ENCODE measurements around the gene MAN2A2.

DNA sequence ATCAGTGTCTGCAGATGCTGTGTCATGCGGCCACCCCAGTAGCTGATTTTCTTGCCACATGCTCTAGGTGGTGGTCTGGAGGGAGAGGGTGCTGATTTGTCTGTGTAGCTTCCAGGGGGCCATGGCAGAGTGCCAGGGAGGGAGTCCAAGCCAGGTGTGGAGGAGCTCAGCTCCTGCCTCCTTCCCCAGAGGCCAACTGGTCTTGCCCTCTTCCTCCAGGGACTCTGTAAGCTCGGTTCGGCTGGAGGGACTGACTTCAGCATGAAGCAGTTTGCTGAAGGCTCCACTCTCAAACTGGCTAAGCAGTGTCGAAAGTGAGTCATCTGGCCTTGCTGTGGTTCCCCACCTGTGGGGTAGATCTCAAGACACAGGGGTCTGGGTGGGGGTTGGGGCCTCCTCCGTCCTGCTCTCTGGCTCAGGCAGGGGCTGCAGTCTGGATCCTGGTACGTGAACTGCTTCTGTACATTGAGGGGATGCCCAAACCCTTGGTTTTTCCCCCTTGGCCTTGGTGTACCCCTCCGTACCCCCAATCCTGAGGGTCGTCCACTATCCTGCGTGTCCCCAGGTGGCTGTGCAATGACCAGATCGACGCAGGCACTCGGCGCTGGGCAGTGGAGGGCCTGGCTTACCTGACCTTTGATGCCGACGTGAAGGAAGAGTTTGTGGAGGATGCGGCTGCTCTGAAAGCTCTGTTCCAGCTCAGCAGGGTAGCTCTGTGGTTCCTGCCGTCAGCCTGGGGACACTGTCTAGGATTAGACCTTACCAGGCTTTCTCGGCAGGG is 44.7 kb downstream of the MAN2A2 start:
- TF ChIP-seq SIN3A (conservative IDR thresholded peaks at IDR 0.05 in 1 of 2, IDR thresholded peaks at IDR 0.05 in 1 of 2; ENCODE audit: low read depth in 1 of 2, low read length in 2 of 2) (no peak), POLR2AphosphoS5 (IDR thresholded peaks at IDR 0.05; ENCODE audit: low read depth, low read length) (no peak), ZNF274 (IDR thresholded peaks at IDR 0.05; ENCODE audit: borderline replicate concordance, extremely low read depth, low read length) (no peak), BACH1 (IDR thresholded peaks at IDR 0.05; ENCODE audit: low read length) (no peak), JUN (IDR thresholded peaks at IDR 0.05; ENCODE audit: low read depth, low read length) (no peak), EZH2 (IDR thresholded peaks at IDR 0.05; ENCODE audit: low read depth, low read length, severe bottlenecking) (no peak), JUND (IDR thresholded peaks at IDR 0.05; ENCODE audit: low read length) (no peak), RNF2 (IDR thresholded peaks at IDR 0.05; ENCODE audit: borderline replicate concordance, low read depth, low read length, missing control alignments, poor library complexity, severe bottlenecking) (no peak), KDM1A (IDR thresholded peaks at IDR 0.05; ENCODE audit: borderline replicate concordance, low read length) (no peak), HDAC6 (IDR thresholded peaks at IDR 0.05; ENCODE audit: low read depth, low read length) (no peak), KDM5A (IDR thresholded peaks at IDR 0.05; ENCODE audit: low read length) (no peak)
- TF ChIP-seq, protein P1, sequence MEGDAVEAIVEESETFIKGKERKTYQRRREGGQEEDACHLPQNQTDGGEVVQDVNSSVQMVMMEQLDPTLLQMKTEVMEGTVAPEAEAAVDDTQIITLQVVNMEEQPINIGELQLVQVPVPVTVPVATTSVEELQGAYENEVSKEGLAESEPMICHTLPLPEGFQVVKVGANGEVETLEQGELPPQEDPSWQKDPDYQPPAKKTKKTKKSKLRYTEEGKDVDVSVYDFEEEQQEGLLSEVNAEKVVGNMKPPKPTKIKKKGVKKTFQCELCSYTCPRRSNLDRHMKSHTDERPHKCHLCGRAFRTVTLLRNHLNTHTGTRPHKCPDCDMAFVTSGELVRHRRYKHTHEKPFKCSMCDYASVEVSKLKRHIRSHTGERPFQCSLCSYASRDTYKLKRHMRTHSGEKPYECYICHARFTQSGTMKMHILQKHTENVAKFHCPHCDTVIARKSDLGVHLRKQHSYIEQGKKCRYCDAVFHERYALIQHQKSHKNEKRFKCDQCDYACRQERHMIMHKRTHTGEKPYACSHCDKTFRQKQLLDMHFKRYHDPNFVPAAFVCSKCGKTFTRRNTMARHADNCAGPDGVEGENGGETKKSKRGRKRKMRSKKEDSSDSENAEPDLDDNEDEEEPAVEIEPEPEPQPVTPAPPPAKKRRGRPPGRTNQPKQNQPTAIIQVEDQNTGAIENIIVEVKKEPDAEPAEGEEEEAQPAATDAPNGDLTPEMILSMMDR (IDR thresholded peaks at IDR 0.05; ENCODE audit: control extremely low read depth in 1 of 3, insufficient read depth in 1 of 3, low read depth in 1 of 3, low read length in 3 of 3), result no peak
